GM18519 (cell line): Measurements from ENCODE around the gene MYRF.

Experiments used
- ATAC-seq: cut with Tn5 transposase; IDR thresholded peaks from one replicate; pipeline ENCODE4 v1.9.1; 2021; ENCODE audit warnings: mild to moderate bottlenecking, moderate library complexity; ENCODE audit not compliant: unreplicated experiment, low FRiP score

The MYRF gene

GRCh38 chr11:61752117-61752924 is at the start of gene MYRF:
TSS of gene MYRF (plus strand) at chr11:61752636. CDS start at chr11:61752745, 109 bp downstream.
- ATAC-seq = no peak

- no peak for ATAC-seq
Observed at GRCh38 chr11:61702701-61703312, 49.6 kb upstream of the MYRF start.

- no peak for ATAC-seq
Observed at GRCh38 chr11:61704838-61705237, 47.6 kb upstream of the MYRF start.

- ATAC-seq = no peak
Observed at GRCh38 chr11:61706452-61707400, 45.7 kb upstream of the MYRF start.

GRCh38 chr11:61707574-61707973 is 44.9 kb upstream of the MYRF start:
- no peak for ATAC-seq

- no peak for ATAC-seq
Observed at GRCh38 chr11:61709110-61709509, 43.3 kb upstream of the MYRF start.

GRCh38 chr11:61709572-61709971 is 42.9 kb upstream of the MYRF start:
- ATAC-seq = no peak

- ATAC-seq = no peak
Observed at GRCh38 chr11:61710019-61710418, 42.4 kb upstream of the MYRF start.

GRCh38 chr11:61711037-61711436 is 41.4 kb upstream of the MYRF start:
- ATAC-seq = no peak

GRCh38 chr11:61711498-61711897 is 40.9 kb upstream of the MYRF start:
- no peak for ATAC-seq

GRCh38 chr11:61712314-61712713 is 40.1 kb upstream of the MYRF start:
- no peak for ATAC-seq

GRCh38 chr11:61712846-61713245 is 39.6 kb upstream of the MYRF start:
- ATAC-seq = no peak

GRCh38 chr11:61713464-61713863 is 39.0 kb upstream of the MYRF start:
- no peak for ATAC-seq

GRCh38 chr11:61713906-61714305 is 38.5 kb upstream of the MYRF start:
- no peak for ATAC-seq

- no peak for ATAC-seq
Observed at GRCh38 chr11:61714316-61714715, 38.1 kb upstream of the MYRF start.

GRCh38 chr11:61714916-61715315 is 37.5 kb upstream of the MYRF start:
- ATAC-seq = no peak

- ATAC-seq = no peak
Observed at GRCh38 chr11:61715867-61716266, 36.6 kb upstream of the MYRF start.

GRCh38 chr11:61716478-61717285 is 35.8 kb upstream of the MYRF start:
- no peak for ATAC-seq

GRCh38 chr11:61717286-61718033 is 35.0 kb upstream of the MYRF start:
- no peak for ATAC-seq
